CD4-positive, CD25-positive, alpha-beta regulatory T cell (primary cell): ENCODE results near the gene UTP14C. TPM values are rescaled to one million over a fixed set of nuclear protein-coding genes. Genes with fewer than 3 reads are reported as not detected.

Experiments used
- ATAC-seq, 2 donors: fragments of 150-1000 bp; cut with Tn5 transposase; one replicate each; pipeline ENCODE4 v1.10.0; 2021; ENCODE audit warnings: low read depth in 2 of 2, moderate number of reproducible peaks in 2 of 2, moderate library complexity in 1 of 2
- DNase-seq, 3 donors: peaks; one replicate each; pipeline versions ENCODE4 v3.0.0 to v3.0.0-alpha.2; 2012 to 2022; ENCODE audit warnings: mixed read lengths in 1 of 3
- H3K27ac ChIP-seq: one replicate; pipeline ENCODE4 v1.7.0; 2013; ENCODE audit warnings: mild to moderate bottlenecking, low read length; ENCODE audit not compliant: insufficient read depth, poor library complexity, severe bottlenecking
- H3K27me3 ChIP-seq: one replicate; pipeline ENCODE4 v1.7.0; 2013; ENCODE audit warnings: low read length; ENCODE audit not compliant: control insufficient read depth, insufficient read depth
- H3K36me3 ChIP-seq: one replicate; pipeline ENCODE4 v1.7.0; 2013; ENCODE audit warnings: mild to moderate bottlenecking, low read length, moderate library complexity; ENCODE audit not compliant: control insufficient read depth, insufficient read depth
- H3K4me1 ChIP-seq: 2 replicates; pipeline ENCODE4 v1.7.0; 2013; ENCODE audit warnings: mild to moderate bottlenecking, low read length; ENCODE audit not compliant: insufficient read depth, control insufficient read depth, poor library complexity, severe bottlenecking
- H3K4me3 ChIP-seq: one replicate; pipeline ENCODE4 v1.7.0; 2013; ENCODE audit warnings: low read depth, mild to moderate bottlenecking, low read length, moderate library complexity
- H3K9me3 ChIP-seq, 2 experiments: 1 replicate in 1 of 2; 2 replicates in 1 of 2; pipeline ENCODE4 v1.7.0; 2013; ENCODE audit warnings: low read length in 2 of 2, mild to moderate bottlenecking in 1 of 2, moderate library complexity in 1 of 2; ENCODE audit not compliant: control insufficient read depth in 2 of 2
- H3K27ac Mint-ChIP-seq, 3 donors: one replicate each; pipeline ENCODE4 v1.8.0; 2020 to 2022; ENCODE audit warnings: mild to moderate bottlenecking in 3 of 3, mixed read lengths in 3 of 3, moderate library complexity in 2 of 3
- H3K27me3 Mint-ChIP-seq: one replicate; pipeline ENCODE4 v1.8.0; 2022; ENCODE audit warnings: mild to moderate bottlenecking, mixed read lengths
- H3K36me3 Mint-ChIP-seq: one replicate; pipeline ENCODE4 v1.8.0; 2020; ENCODE audit warnings: mixed read lengths
- H3K4me1 Mint-ChIP-seq, 4 donors: one replicate each; pipeline ENCODE4 v1.8.0; 2020 to 2022; ENCODE audit warnings: mixed read lengths in 4 of 4, mild to moderate bottlenecking in 1 of 4
- H3K4me3 Mint-ChIP-seq, 4 donors: one replicate each; pipeline ENCODE4 v1.8.0; 2020 to 2022; ENCODE audit warnings: mild to moderate bottlenecking in 4 of 4, mixed read lengths in 4 of 4, moderate library complexity in 3 of 4
- H3K9me3 Mint-ChIP-seq, 7 donors: one replicate each; pipeline ENCODE4 v1.8.0; 2020 to 2022; ENCODE audit warnings: mixed read lengths in 7 of 7, mild to moderate bottlenecking in 3 of 7, moderate library complexity in 2 of 7
- polyA plus RNA-seq, 4 donors: library from polyadenylated mRNA; unstranded; fragments of 300-500 nt; fragmentation: Illumina TruSeq; gene quantifications; one replicate each; pipeline ENCODE4 v1.2.3, GENCODE V29; 2021
- total RNA-seq: library from RNA; stranded (reverse); gene quantifications from one replicate; pipeline ENCODE4 v1.2.3, GENCODE V29; 2022

UTP14C gene
- total and polyA plus RNA-seq, 5 donors from 2014 or later: 0.97 to 4.0 (median 1.6) TPM

GRCh38 chr13:52033039-52033438, 8.5 kb downstream of the UTP14C start:
- no peaks in the 10 kb centered on the region for H3K4me1 ChIP-seq
- ATAC-seq (no peak), DNase-seq (no peak)
- no peaks in the 10 kb centered on the region for H3K9me3 ChIP-seq
- no peaks in the 10 kb centered on the region for H3K27me3 Mint-ChIP-seq
- H3K27me3 ChIP-seq: no peaks in the 10 kb centered on the region
- H3K36me3 ChIP-seq: peaks cover 16% of the 10 kb centered on the region
- H3K4me1 Mint-ChIP-seq: peaks cover 12 to 26% (median 19%) of the 10 kb centered on the region in 4 donors
- H3K9me3 Mint-ChIP-seq: peaks cover 0 to 5% (median 2%) of the 10 kb centered on the region in 7 donors
- peaks cover 34% of the 10 kb centered on the region for H3K36me3 Mint-ChIP-seq
- H3K27ac Mint-ChIP-seq: peak overlapping the region in 1 of 3 donors; percentile 20
- no peak overlapping the region for H3K27ac ChIP-seq
- H3K4me3 Mint-ChIP-seq: no peak overlapping the region
- no peak overlapping the region for H3K4me3 ChIP-seq

- Mint-ChIP-seq H3K4me1 (peaks cover 7 to 17% (median 15%) of the 10 kb centered on the region in 4 donors), H3K36me3 (peaks cover 20% of the 10 kb centered on the region), H3K9me3 (peaks cover 0 to 5% (median 2%) of the 10 kb centered on the region in 7 donors), H3K27ac (no peak overlapping the region), H3K27me3 (no peaks in the 10 kb centered on the region), H3K4me3 (no peak overlapping the region)
- Histone ChIP-seq H3K27ac (no peak overlapping the region), H3K4me1 (no peaks in the 10 kb centered on the region), H3K27me3 (no peaks in the 10 kb centered on the region), H3K4me3 (no peak overlapping the region), H3K9me3 (no peaks in the 10 kb centered on the region), H3K36me3 (no peaks in the 10 kb centered on the region)
- ATAC-seq (no peak), DNase-seq (no peak)
These were observed 10.2 kb downstream of the UTP14C start for GRCh38 chr13:52034616-52035226.

- peaks cover 0 to 5% (median 2%) of the 10 kb centered on the region in 7 donors for H3K9me3 Mint-ChIP-seq
- Histone ChIP-seq H3K36me3 (no peaks in the 10 kb centered on the region), H3K4me3 (no peak overlapping the region), H3K4me1 (no peaks in the 10 kb centered on the region), H3K9me3 (no peaks in the 10 kb centered on the region), H3K27ac (no peak overlapping the region), H3K27me3 (no peaks in the 10 kb centered on the region)
- H3K4me1 Mint-ChIP-seq: peaks cover 0 to 17% (median 8%) of the 10 kb centered on the region in 4 donors
- no peak overlapping the region for H3K27ac Mint-ChIP-seq
- H3K4me3 Mint-ChIP-seq: no peak overlapping the region
- peaks cover 17% of the 10 kb centered on the region for H3K36me3 Mint-ChIP-seq
- ATAC-seq (no peak), DNase-seq (no peak)
- H3K27me3 Mint-ChIP-seq: no peaks in the 10 kb centered on the region
These were observed 11.5 kb downstream of the UTP14C start for GRCh38 chr13:52036037-52036436.

GRCh38 chr13:52043675-52044074, 19.2 kb downstream of the UTP14C start:
- peaks cover 9% of the 10 kb centered on the region for H3K36me3 Mint-ChIP-seq
- H3K9me3 Mint-ChIP-seq: peaks cover 0 to 7% (median 4%) of the 10 kb centered on the region in 7 donors
- H3K27ac Mint-ChIP-seq: no peak overlapping the region
- no peak for DNase-seq
- no peaks in the 10 kb centered on the region for H3K36me3 ChIP-seq
- no peaks in the 10 kb centered on the region for H3K27me3 Mint-ChIP-seq
- H3K4me3 Mint-ChIP-seq: no peak overlapping the region
- H3K27ac ChIP-seq: no peak overlapping the region
- peaks cover 0 to 7% of the 10 kb centered on the region in 2 experiments for H3K9me3 ChIP-seq
- H3K4me1 ChIP-seq: no peaks in the 10 kb centered on the region
- H3K4me3 ChIP-seq: no peak overlapping the region
- ATAC-seq: no peak
- H3K4me1 Mint-ChIP-seq: peaks cover 0 to 2% (median 0%) of the 10 kb centered on the region in 4 donors
- H3K27me3 ChIP-seq: peaks cover 2% of the 10 kb centered on the region

GRCh38 chr13:52047463-52047862, 23.0 kb downstream of the UTP14C start:
- ATAC-seq (no peak), DNase-seq (no peak)
- H3K36me3 Mint-ChIP-seq: peaks cover 4% of the 10 kb centered on the region
- Histone ChIP-seq H3K4me3 (no peak overlapping the region), H3K4me1 (no peaks in the 10 kb centered on the region), H3K27me3 (peaks cover 4% of the 10 kb centered on the region), H3K9me3 (peaks cover 0 to 2% of the 10 kb centered on the region in 2 experiments), H3K36me3 (no peaks in the 10 kb centered on the region), H3K27ac (no peak overlapping the region)
- peaks cover 0 to 2% (median 0%) of the 10 kb centered on the region in 4 donors for H3K4me1 Mint-ChIP-seq
- H3K4me3 Mint-ChIP-seq: no peak overlapping the region
- H3K9me3 Mint-ChIP-seq: peaks cover 0 to 7% (median 5%) of the 10 kb centered on the region in 7 donors
- H3K27me3 Mint-ChIP-seq: peaks cover 5% of the 10 kb centered on the region
- no peak overlapping the region for H3K27ac Mint-ChIP-seq

- Histone ChIP-seq H3K4me1 (no peaks in the 10 kb centered on the region), H3K36me3 (no peaks in the 10 kb centered on the region), H3K9me3 (peaks cover 0 to 2% of the 10 kb centered on the region in 2 experiments), H3K27me3 (peaks cover 4% of the 10 kb centered on the region), H3K4me3 (no peak overlapping the region), H3K27ac (no peak overlapping the region)
- DNase-seq (no peak), ATAC-seq (no peak)
- H3K4me3 Mint-ChIP-seq: no peak overlapping the region
- H3K4me1 Mint-ChIP-seq: peaks cover 0 to 2% (median 0%) of the 10 kb centered on the region in 4 donors
- peaks cover 6% of the 10 kb centered on the region for H3K27me3 Mint-ChIP-seq
- H3K36me3 Mint-ChIP-seq: peaks cover 4% of the 10 kb centered on the region
- peaks cover 0 to 7% (median 5%) of the 10 kb centered on the region in 7 donors for H3K9me3 Mint-ChIP-seq
- no peak overlapping the region for H3K27ac Mint-ChIP-seq
These were observed 24.0 kb downstream of the UTP14C start for GRCh38 chr13:52048516-52048915.

- no peak overlapping the region for H3K27ac Mint-ChIP-seq
These were observed 26.9 kb downstream of the UTP14C start for GRCh38 chr13:52051400-52051799.

GRCh38 chr13:52053460-52053859, 29.0 kb downstream of the UTP14C start:
- no peaks in the 10 kb centered on the region for H3K4me1 Mint-ChIP-seq
- DNase-seq (no peak), ATAC-seq (no peak)
- Histone ChIP-seq H3K4me1 (no peaks in the 10 kb centered on the region), H3K9me3 (no peaks in the 10 kb centered on the region), H3K27ac (no peak overlapping the region), H3K36me3 (no peaks in the 10 kb centered on the region), H3K27me3 (peaks cover 2% of the 10 kb centered on the region), H3K4me3 (no peak overlapping the region)
- H3K36me3 Mint-ChIP-seq: no peaks in the 10 kb centered on the region
- peaks cover 10% of the 10 kb centered on the region for H3K27me3 Mint-ChIP-seq
- no peak overlapping the region for H3K27ac Mint-ChIP-seq
- no peak overlapping the region for H3K4me3 Mint-ChIP-seq
- H3K9me3 Mint-ChIP-seq: peaks cover 0 to 9% (median 2%) of the 10 kb centered on the region in 7 donors

More at GRCh38 chr13:52051400-52051799, 26.9 kb downstream of the UTP14C start:
- Mint-ChIP-seq H3K27me3 (peaks cover 10% of the 10 kb centered on the region), H3K9me3 (peaks cover 0 to 10% (median 2%) of the 10 kb centered on the region in 7 donors), H3K36me3 (no peaks in the 10 kb centered on the region), H3K4me1 (no peaks in the 10 kb centered on the region), H3K4me3 (no peak overlapping the region)
- DNase-seq (no peak), ATAC-seq (no peak)
- no peak overlapping the region for H3K27ac ChIP-seq
- no peak overlapping the region for H3K4me3 ChIP-seq
- no peaks in the 10 kb centered on the region for H3K9me3 ChIP-seq
- H3K4me1 ChIP-seq: no peaks in the 10 kb centered on the region
- no peaks in the 10 kb centered on the region for H3K36me3 ChIP-seq
- peaks cover 4% of the 10 kb centered on the region for H3K27me3 ChIP-seq
